ENCODE measurements around the gene KRT10. TPM values are rescaled to one million over a fixed set of nuclear protein-coding genes. Genes with fewer than 3 reads are reported as not detected.

KRT10 gene
- total and polyA plus RNA-seq, 9 of the 15 experiments (the other 6 are each of a cell fraction or from before 2014, with no cell fraction given), result 47.0 to 179 (median 76.2) TPM

- TF ChIP-seq, protein P1, sequence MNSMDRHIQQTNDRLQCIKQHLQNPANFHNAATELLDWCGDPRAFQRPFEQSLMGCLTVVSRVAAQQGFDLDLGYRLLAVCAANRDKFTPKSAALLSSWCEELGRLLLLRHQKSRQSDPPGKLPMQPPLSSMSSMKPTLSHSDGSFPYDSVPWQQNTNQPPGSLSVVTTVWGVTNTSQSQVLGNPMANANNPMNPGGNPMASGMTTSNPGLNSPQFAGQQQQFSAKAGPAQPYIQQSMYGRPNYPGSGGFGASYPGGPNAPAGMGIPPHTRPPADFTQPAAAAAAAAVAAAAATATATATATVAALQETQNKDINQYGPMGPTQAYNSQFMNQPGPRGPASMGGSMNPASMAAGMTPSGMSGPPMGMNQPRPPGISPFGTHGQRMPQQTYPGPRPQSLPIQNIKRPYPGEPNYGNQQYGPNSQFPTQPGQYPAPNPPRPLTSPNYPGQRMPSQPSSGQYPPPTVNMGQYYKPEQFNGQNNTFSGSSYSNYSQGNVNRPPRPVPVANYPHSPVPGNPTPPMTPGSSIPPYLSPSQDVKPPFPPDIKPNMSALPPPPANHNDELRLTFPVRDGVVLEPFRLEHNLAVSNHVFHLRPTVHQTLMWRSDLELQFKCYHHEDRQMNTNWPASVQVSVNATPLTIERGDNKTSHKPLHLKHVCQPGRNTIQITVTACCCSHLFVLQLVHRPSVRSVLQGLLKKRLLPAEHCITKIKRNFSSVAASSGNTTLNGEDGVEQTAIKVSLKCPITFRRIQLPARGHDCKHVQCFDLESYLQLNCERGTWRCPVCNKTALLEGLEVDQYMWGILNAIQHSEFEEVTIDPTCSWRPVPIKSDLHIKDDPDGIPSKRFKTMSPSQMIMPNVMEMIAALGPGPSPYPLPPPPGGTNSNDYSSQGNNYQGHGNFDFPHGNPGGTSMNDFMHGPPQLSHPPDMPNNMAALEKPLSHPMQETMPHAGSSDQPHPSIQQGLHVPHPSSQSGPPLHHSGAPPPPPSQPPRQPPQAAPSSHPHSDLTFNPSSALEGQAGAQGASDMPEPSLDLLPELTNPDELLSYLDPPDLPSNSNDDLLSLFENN (IDR thresholded peaks at IDR 0.05; ENCODE audit: low read depth in 2 of 2, low read length in 2 of 2), result no peak
- TF ChIP-seq THRB (CRISPR knock-in tag; conservative IDR thresholded peaks at IDR 0.05) (no peak), ATF1 (CRISPR knock-in tag; IDR thresholded peaks at IDR 0.05) (no peak), ATF1 (tag; IDR thresholded peaks at IDR 0.05) (peak; percentile 54; the same call in 1 of the 2 replicates), NR0B1 (IDR thresholded peaks at IDR 0.05; ENCODE audit: partially characterized antibody) (no peak), ZNF609 (CRISPR knock-in tag; IDR thresholded peaks at IDR 0.05; ENCODE audit: borderline replicate concordance) (no peak), ARID2 (IDR thresholded peaks at IDR 0.05) (no peak), ZEB2 (IDR thresholded peaks at IDR 0.05) (no peak), BHLHE40 (IDR thresholded peaks at IDR 0.05; ENCODE audit: low read length) (no peak)
These were observed 3.5 kb downstream of the KRT10 start (continued) for GRCh38 chr17:40818733-40819527.
